GM10266 (cell line): Measurements from ENCODE around the gene KCNMB3.
"Not testable (repeated sequence)": the region's sequence is repeated elsewhere in the genome, so short reads cannot be mapped to it uniquely, and the experiment has no call there.

Source experiments
- DNase-seq: peaks from one replicate; pipeline ENCODE4 v3.0.0; 2012; ENCODE audit errors: extremely low spot score
- CTCF ChIP-seq: IDR thresholded peaks from 2 replicates; pipeline ENCODE4 v1.5.1; 2012; ENCODE audit warnings: mild to moderate bottlenecking, low read depth; ENCODE audit not compliant: control insufficient read depth, insufficient read depth; ENCODE audit errors: missing control alignments

Gene KCNMB3

GRCh38 chr3:179263134-179263533 is 12.2 kb upstream of the KCNMB3 start:
- no peak for DNase-seq
- TF ChIP-seq CTCF = no peak

GRCh38 chr3:179260949-179261765 is 10.2 kb upstream of the KCNMB3 start:
- DNase-seq = peak; percentile 97
- no peak for TF ChIP-seq CTCF

- DNase-seq = not testable (repeated sequence)
These were observed 9.2 kb upstream of the KCNMB3 start for GRCh38 chr3:179259959-179260756.

- DNase-seq = no peak
- TF ChIP-seq CTCF = no peak
These were observed 7.9 kb upstream of the KCNMB3 start for GRCh38 chr3:179258820-179259219.

GRCh38 chr3:179257742-179258141 is 6.8 kb upstream of the KCNMB3 start:
- not testable (repeated sequence) for DNase-seq

- DNase-seq = no peak
- no peak for TF ChIP-seq CTCF
These were observed 5.9 kb upstream of the KCNMB3 start for GRCh38 chr3:179256813-179257212.

GRCh38 chr3:179247289-179248015 is 3.5 kb downstream of the KCNMB3 start:
- TF ChIP-seq CTCF = no peak
- no peak for DNase-seq

- DNase-seq = no peak
- no peak for TF ChIP-seq CTCF
These were observed 6.0 kb downstream of the KCNMB3 start for GRCh38 chr3:179244878-179245277.

- not testable (repeated sequence) for DNase-seq
These were observed 8.1 kb downstream of the KCNMB3 start for GRCh38 chr3:179242859-179243258.

GRCh38 chr3:179240299-179240698 is 10.6 kb downstream of the KCNMB3 start:
- DNase-seq = not testable (repeated sequence)
